MM.1S (cell line): Measurements from ENCODE around the gene ALPK3.

ENCODE experiments used
- CTCF ChIP-seq: fragments of 300-600 bp; sonication (generic); IDR thresholded peaks from 2 replicates; pipeline ENCODE4 v1.5.1; 2016; ENCODE audit warnings: antibody characterized with exemption, low read length, mixed read lengths
- EZH2 ChIP-seq: fragments of 300-600 bp; sonication (generic); optimal IDR thresholded peaks from 2 replicates; pipeline ENCODE3; 2017; ENCODE audit warnings: low read depth, mild to moderate bottlenecking, antibody characterized with exemption, low read length, mixed read lengths

GRCh38 chr15:84909029-84909428 is 91.9 kb downstream of the ALPK3 start:
- TF ChIP-seq CTCF: no peak
- no peak for TF ChIP-seq EZH2
